OCI-LY1 (cell line): Measurements from ENCODE around the gene HINFP.
"Not testable (repeated sequence)": the region's sequence is repeated elsewhere in the genome, so short reads cannot be mapped to it uniquely, and the experiment has no call there.

ENCODE experiments used
- H2AFZ ChIP-seq: fragments of 200-600 bp; sonication (generic), shearing (Covaris generic); 2 replicates; pipeline ENCODE4 v1.6.0; 2014; ENCODE audit warnings: antibody characterized with exemption, mild to moderate bottlenecking, low read length
- H3F3A ChIP-seq: fragments of 200-600 bp; sonication (generic), shearing (Covaris generic); 2 replicates; pipeline ENCODE4 v1.6.0; 2014; ENCODE audit warnings: mild to moderate bottlenecking, antibody characterized with exemption, low read length, moderate library complexity; ENCODE audit not compliant: insufficient read depth
- H3K27ac ChIP-seq: fragments of 200-600 bp; sonication (generic); 2 replicates; pipeline ENCODE4 v1.5.1; 2014; ENCODE audit warnings: low read length, mixed run types, mild to moderate bottlenecking, low read depth; ENCODE audit not compliant: poor library complexity, severe bottlenecking
- H3K27me3 ChIP-seq: fragments of 200-600 bp; sonication (generic); 2 replicates; pipeline ENCODE4 v1.6.0; 2014; ENCODE audit warnings: antibody characterized with exemption, mild to moderate bottlenecking, low read length, moderate library complexity; ENCODE audit not compliant: insufficient read depth
- H3K36me3 ChIP-seq: fragments of 200-600 bp; sonication (generic); 2 replicates; pipeline ENCODE4 v1.6.1; 2014; ENCODE audit warnings: mild to moderate bottlenecking, antibody characterized with exemption, low read length, moderate library complexity, mixed read lengths; ENCODE audit not compliant: insufficient read depth
- H3K4me1 ChIP-seq: fragments of 200-600 bp; sonication (generic); 2 replicates; pipeline ENCODE4 v1.5.1; 2014; ENCODE audit warnings: mild to moderate bottlenecking, low read length, moderate library complexity; ENCODE audit not compliant: insufficient read depth, severe bottlenecking
- H3K4me2 ChIP-seq: fragments of 200-600 bp; sonication (generic), shearing (Covaris generic); 2 replicates; pipeline ENCODE4 v1.6.1; 2014; ENCODE audit warnings: low read length
- H3K4me3 ChIP-seq: fragments of 200-600 bp; sonication (generic); 2 replicates; pipeline ENCODE4 v1.5.1; 2014; ENCODE audit warnings: low read length, low read depth, mild to moderate bottlenecking, mixed read lengths; ENCODE audit not compliant: poor library complexity, severe bottlenecking
- H3K79me2 ChIP-seq: fragments of 200-600 bp; shearing (Covaris generic); 2 replicates; pipeline ENCODE4 v1.6.1; 2016; ENCODE audit warnings: mixed run types, low read length, mixed read lengths; ENCODE audit not compliant: insufficient read depth
- H3K9ac ChIP-seq: fragments of 200-600 bp; sonication (generic), shearing (Covaris generic); 2 replicates; pipeline ENCODE4 v1.6.1; 2014; ENCODE audit warnings: mild to moderate bottlenecking, low read length, mixed read lengths
- H3K9me2 ChIP-seq: fragments of 200-600 bp; sonication (generic), shearing (Covaris generic); 2 replicates; pipeline ENCODE4 v1.6.1; 2014; ENCODE audit warnings: low read depth, mild to moderate bottlenecking, low read length, mixed read lengths
- H3K9me3 ChIP-seq: fragments of 200-600 bp; shearing (Covaris generic); 2 replicates; pipeline ENCODE4 v1.6.1; 2014; ENCODE audit warnings: low read length, mixed read lengths
- H4K20me1 ChIP-seq: fragments of 200-600 bp; sonication (generic), shearing (Covaris generic); 2 replicates; pipeline ENCODE4 v1.6.0; 2016; ENCODE audit warnings: mild to moderate bottlenecking, low read length; ENCODE audit not compliant: insufficient read depth
- CTCF ChIP-seq: fragments of 200-600 bp; sonication (generic), shearing (Covaris generic); IDR thresholded peaks from 2 replicates; pipeline ENCODE4 v1.5.1; 2017; ENCODE audit warnings: mild to moderate bottlenecking, antibody characterized with exemption, low read length, moderate library complexity, mixed read lengths
- EZH2 ChIP-seq: fragments of 200-600 bp; sonication (generic), shearing (Covaris generic); IDR thresholded peaks from 2 replicates; pipeline ENCODE4 v1.8.0; 2017; ENCODE audit warnings: borderline replicate concordance, mixed run types, mild to moderate bottlenecking, antibody characterized with exemption, low read length, moderate library complexity, mixed read lengths

HINFP gene

GRCh38 chr11:119130662-119131061, 9.3 kb downstream of the HINFP start:
- Histone ChIP-seq H3K27ac (no peak overlapping the region), H3K9me2 (no peaks in the 10 kb centered on the region), H2AFZ (no peak overlapping the region), H3K4me1 (peaks cover 4% of the 10 kb centered on the region), H3K9me3 (no peaks in the 10 kb centered on the region), H3K4me2 (no peak overlapping the region), H3K9ac (no peak overlapping the region), H4K20me1 (no peaks in the 10 kb centered on the region), H3K79me2 (no peaks in the 10 kb centered on the region), H3K4me3 (no peak overlapping the region), H3F3A (no peaks in the 10 kb centered on the region), H3K36me3 (peaks cover 34% of the 10 kb centered on the region), H3K27me3 (no peaks in the 10 kb centered on the region)
- TF ChIP-seq CTCF, result no peak
- TF ChIP-seq EZH2, result no peak

DNA sequence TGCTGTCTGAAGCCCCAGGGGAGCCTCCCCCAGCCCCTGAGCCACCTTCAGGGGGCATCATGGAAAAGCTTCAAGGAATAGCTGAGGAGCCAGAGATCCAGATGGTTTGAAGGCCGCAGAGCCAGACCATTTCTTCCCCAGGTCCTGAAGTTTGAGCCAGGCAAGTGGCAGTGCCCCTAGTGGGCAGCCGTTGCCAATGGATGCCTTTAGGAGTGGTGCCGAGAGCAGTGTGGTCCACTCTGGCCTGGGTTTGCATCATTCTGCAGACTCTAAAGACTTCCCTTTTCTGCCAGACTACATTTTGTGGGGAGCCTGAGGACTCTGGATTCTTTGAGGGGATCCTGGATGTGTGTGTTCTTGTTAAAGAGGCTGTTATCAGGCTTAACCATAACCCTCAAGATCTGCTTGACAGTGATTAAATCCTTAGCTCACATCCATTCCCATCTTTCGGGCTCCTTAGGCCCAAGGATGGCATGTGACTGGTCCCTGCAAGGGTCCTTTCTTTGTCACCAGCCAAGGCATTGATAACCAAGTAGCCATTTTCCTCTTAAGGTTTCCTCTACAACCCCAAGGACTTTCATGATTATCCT, 13.1 kb downstream of the HINFP start:
- Histone ChIP-seq H2AFZ (no peak overlapping the region), H4K20me1 (no peaks in the 10 kb centered on the region), H3K36me3 (peaks cover 34% of the 10 kb centered on the region), H3K4me3 (no peak overlapping the region), H3K4me2 (no peak overlapping the region), H3K79me2 (no peaks in the 10 kb centered on the region), H3K9ac (no peak overlapping the region), H3K27me3 (no peaks in the 10 kb centered on the region), H3K9me2 (no peaks in the 10 kb centered on the region), H3K27ac (no peak overlapping the region), H3F3A (no peaks in the 10 kb centered on the region), H3K4me1 (no peaks in the 10 kb centered on the region), H3K9me3 (no peaks in the 10 kb centered on the region)
- TF ChIP-seq EZH2, result no peak
- TF ChIP-seq CTCF, result peak; percentile 52; the same call in 1 of the 2 replicates

DNA sequence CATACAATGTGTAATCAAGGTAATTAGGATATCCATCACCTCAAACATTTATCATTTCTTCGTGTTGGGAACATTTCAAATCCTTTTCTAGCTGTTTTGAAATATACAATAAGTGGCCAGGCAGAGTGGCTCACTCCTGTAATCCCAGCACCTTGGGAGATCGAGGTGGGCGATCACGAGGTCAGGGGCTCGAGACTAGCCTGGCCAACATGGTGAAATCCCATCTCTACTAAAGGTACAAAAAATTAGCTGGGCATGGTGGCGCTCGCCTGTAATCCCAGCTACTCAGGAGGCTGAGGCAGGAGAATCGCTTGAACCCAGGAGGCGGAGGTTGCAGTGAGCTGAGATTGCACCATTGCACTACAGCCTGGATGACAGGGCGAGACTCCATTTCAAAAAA, 17.9 kb downstream of the HINFP start:
- H3K9ac ChIP-seq, H3K4me2 ChIP-seq, H4K20me1 ChIP-seq: not testable (repeated sequence)

DNA sequence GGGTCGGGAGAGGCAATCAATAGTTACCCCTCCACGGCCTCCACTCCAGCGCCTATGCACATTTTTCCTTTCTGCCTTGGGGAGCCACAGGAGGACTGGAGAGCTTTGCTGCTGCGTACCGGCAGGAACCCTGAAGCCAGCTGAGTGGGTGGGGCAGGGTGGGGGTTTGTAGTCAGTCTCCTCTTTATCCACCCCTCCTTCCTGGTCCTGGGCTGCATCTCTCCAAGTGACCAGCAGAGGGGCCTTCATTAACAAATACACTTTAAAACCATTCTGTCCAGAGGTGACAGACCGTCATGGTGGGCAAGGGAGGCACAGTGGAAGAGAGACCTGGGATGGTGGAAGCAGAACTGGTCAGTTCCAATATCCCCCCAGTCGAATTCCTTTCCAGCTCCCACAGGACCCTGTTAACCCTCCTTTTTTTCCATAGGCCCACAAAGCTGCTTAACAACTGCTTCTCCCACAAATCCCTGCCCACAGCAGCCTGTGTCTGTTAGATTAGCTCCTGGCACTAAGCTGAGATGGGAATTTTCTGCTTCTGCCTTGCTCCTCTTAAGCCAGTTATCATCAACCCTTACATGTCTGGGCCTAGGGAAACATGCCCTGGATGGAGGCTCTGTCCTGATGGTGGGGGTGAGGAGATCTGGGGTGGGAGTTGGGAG, 23.6 kb downstream of the HINFP start:
- Histone ChIP-seq H4K20me1 (no peaks in the 10 kb centered on the region), H3K9me2 (no peaks in the 10 kb centered on the region), H3K4me2 (no peak overlapping the region), H3K36me3 (no peaks in the 10 kb centered on the region), H3K9ac (no peak overlapping the region), H3K9me3 (no peaks in the 10 kb centered on the region), H3F3A (no peaks in the 10 kb centered on the region), H3K4me1 (peaks cover 13% of the 10 kb centered on the region), H3K79me2 (no peaks in the 10 kb centered on the region), H3K27me3 (peaks cover 10% of the 10 kb centered on the region), H2AFZ (no peak overlapping the region), H3K27ac (no peak overlapping the region), H3K4me3 (no peak overlapping the region)
- TF ChIP-seq CTCF, result peak; percentile 26; the same call in 1 of the 2 replicates
- TF ChIP-seq EZH2, result no peak

More for the DNA sequence above, 17.9 kb downstream of the HINFP start:
- not testable (repeated sequence) for H3K27ac ChIP-seq, H3K27me3 ChIP-seq, H3K4me3 ChIP-seq, H3K36me3 ChIP-seq, H3K9me2 ChIP-seq, H3K4me1 ChIP-seq, H3F3A ChIP-seq, H3K79me2 ChIP-seq, H2AFZ ChIP-seq, H3K9me3 ChIP-seq
